ENCODE measurements around the gene MRPL44.

MRPL44 gene

DNA sequence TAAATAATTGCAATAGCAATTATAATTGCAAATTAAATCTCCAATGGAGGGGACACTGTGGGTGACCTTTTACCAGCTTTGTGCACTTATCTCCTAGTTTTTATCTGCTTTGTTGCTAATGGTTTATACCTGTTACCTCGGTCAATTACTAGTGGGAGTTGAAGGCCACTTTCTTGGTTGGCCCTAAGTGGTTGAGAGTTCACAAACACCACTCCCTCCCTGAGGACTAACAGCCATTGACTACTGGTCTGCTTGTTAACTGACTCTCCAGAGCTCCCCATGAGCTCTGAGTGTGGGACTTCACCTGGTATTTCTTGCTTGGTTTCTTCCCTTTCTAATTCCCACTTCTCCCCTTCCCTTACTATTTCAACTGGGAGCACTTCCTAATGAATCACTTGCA, 54.6 kb downstream of the MRPL44 start:
- Histone ChIP-seq H3K4me3 (replicated peaks; ENCODE audit: insufficient read depth, low read length) (no peak overlapping the region), H3K27me3 (ENCODE audit: insufficient read depth, poor library complexity, severe bottlenecking) (no peaks in the 10 kb centered on the region), H3K27ac (replicated peaks) (no peak overlapping the region)
- DNase-seq (ENCODE audit: low read depth in 1 of 2, low spot score in 1 of 2), result no peak
- TF ChIP-seq, protein P1, sequence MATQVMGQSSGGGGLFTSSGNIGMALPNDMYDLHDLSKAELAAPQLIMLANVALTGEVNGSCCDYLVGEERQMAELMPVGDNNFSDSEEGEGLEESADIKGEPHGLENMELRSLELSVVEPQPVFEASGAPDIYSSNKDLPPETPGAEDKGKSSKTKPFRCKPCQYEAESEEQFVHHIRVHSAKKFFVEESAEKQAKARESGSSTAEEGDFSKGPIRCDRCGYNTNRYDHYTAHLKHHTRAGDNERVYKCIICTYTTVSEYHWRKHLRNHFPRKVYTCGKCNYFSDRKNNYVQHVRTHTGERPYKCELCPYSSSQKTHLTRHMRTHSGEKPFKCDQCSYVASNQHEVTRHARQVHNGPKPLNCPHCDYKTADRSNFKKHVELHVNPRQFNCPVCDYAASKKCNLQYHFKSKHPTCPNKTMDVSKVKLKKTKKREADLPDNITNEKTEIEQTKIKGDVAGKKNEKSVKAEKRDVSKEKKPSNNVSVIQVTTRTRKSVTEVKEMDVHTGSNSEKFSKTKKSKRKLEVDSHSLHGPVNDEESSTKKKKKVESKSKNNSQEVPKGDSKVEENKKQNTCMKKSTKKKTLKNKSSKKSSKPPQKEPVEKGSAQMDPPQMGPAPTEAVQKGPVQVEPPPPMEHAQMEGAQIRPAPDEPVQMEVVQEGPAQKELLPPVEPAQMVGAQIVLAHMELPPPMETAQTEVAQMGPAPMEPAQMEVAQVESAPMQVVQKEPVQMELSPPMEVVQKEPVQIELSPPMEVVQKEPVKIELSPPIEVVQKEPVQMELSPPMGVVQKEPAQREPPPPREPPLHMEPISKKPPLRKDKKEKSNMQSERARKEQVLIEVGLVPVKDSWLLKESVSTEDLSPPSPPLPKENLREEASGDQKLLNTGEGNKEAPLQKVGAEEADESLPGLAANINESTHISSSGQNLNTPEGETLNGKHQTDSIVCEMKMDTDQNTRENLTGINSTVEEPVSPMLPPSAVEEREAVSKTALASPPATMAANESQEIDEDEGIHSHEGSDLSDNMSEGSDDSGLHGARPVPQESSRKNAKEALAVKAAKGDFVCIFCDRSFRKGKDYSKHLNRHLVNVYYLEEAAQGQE (IDR thresholded peaks at IDR 0.05; ENCODE audit: insufficient replicate concordance, low read depth), result no peak
- TF ChIP-seq CTCF (IDR thresholded peaks at IDR 0.05; ENCODE audit: insufficient read depth, low read length), result no peak
- TF ChIP-seq GABPA (IDR thresholded peaks at IDR 0.05; ENCODE audit: low read depth), result no peak
- TF ChIP-seq POLR2AphosphoS5 (IDR thresholded peaks at IDR 0.05; ENCODE audit: low read depth), result no peak
- no peak for TF ChIP-seq SPI1 (IDR thresholded peaks at IDR 0.05; ENCODE audit: borderline replicate concordance, low read depth)

GRCh38 chr2:224014336-224014735, 57.1 kb downstream of the MRPL44 start:
- H3K4me3 ChIP-seq (replicated peaks; ENCODE audit: insufficient read depth, low read length), result no peak overlapping the region
- no peak for TF ChIP-seq POLR2AphosphoS5 (IDR thresholded peaks at IDR 0.05; ENCODE audit: low read depth)
- TF ChIP-seq, protein P1 (IDR thresholded peaks at IDR 0.05; ENCODE audit: insufficient replicate concordance, low read depth), result no peak
- no peak for TF ChIP-seq GABPA (IDR thresholded peaks at IDR 0.05; ENCODE audit: low read depth)
- TF ChIP-seq CTCF (IDR thresholded peaks at IDR 0.05; ENCODE audit: insufficient read depth, low read length), result no peak
- no peak for TF ChIP-seq SPI1 (IDR thresholded peaks at IDR 0.05; ENCODE audit: borderline replicate concordance, low read depth)
- no peak overlapping the region for H3K27ac ChIP-seq (replicated peaks)
- no peak for DNase-seq (ENCODE audit: low read depth in 1 of 2, low spot score in 1 of 2)
- H3K27me3 ChIP-seq (ENCODE audit: insufficient read depth, poor library complexity, severe bottlenecking), result no peaks in the 10 kb centered on the region

DNA sequence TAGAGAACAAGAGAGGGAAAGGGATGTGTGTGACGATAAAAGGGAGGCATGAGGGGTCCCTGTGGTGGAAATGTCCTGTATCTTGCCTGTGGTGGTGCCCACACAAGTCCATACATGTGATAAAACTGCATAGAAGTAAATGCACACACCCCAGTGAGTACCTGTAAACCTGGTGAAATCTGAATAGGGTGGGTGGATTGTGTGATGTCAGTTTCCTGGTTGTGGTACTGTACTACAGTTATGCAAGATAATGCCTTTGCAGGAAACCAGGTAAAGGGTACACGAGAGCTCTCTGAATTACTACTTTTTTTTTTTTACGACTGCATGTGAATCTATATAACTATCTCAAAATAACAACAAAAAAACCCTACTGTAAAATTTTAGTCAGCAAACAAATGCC, 59.7 kb downstream of the MRPL44 start:
- no peaks in the 10 kb centered on the region for H3K27me3 ChIP-seq (ENCODE audit: insufficient read depth, poor library complexity, severe bottlenecking)
- TF ChIP-seq, protein P1 (IDR thresholded peaks at IDR 0.05; ENCODE audit: insufficient replicate concordance, low read depth), result no peak
- H3K4me3 ChIP-seq (replicated peaks; ENCODE audit: insufficient read depth, low read length), result no peak overlapping the region
- DNase-seq (ENCODE audit: low read depth in 1 of 2, low spot score in 1 of 2), result no peak
- H3K27ac ChIP-seq (replicated peaks), result no peak overlapping the region

Data from HL-60 (cell line).